ENCODE data around the gene F11R.
"Not testable (repeated sequence)": the region's sequence is repeated elsewhere in the genome, so short reads cannot be mapped to it uniquely, and the experiment has no call there.

F11R gene

GRCh38 chr1:160956966-160957365 lies 64.0 kb downstream of the F11R start:
- no peak for DNase-seq

DNA sequence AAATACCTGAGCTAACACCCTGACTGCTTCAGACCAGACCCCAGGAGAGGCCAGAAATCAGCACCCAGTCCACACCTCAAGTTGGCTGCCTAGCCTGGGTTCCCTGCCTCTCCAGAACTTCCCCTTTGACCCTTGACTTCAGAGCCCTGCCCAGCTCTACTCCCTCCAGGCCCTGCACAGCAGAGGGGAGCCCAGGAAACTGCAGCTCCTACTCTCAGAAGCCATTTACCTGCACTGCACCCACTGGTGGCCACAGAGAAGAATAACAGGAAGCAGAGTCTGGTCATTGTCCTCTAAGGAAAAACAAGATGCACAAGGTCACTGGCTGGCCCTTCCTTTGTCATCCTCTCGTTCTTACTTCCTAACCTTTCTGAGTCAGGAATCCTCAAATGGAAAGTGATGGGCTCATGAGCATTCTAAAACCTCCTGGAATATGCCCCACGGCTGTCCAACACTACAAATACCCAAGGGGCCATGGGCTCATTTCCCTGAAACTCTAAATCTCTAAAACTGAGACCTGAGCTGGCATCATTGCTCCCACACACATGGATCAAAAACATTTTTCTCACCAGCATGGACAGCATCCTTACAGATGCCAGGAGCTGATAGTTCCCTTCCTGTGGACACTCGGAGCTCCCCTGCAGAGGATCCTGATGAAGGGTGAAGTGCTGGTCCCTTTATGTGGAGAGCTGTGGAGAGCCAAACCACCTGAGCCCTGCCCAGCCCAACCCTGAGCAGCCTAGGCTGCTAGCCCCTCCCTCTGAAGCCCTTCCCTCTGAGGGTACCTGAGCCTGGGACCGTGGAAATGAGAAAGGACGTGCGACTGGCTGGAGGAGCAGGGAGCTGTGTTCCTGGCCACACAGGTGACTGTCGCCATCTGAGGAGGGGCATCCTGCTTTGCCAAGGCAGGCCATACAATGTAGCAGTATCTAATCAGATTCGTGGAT lies 66.5 kb downstream of the F11R start, which contains the start of gene ITLN2:
Gene ITLN2 (minus strand): TSS at position 652 of the 947 bp plus-strand sequence. CDS start 68 bp downstream, at position 584.
- no peak for DNase-seq

GRCh38 chr1:160953030-160953429 lies 67.9 kb downstream of the F11R start:
- no peak for DNase-seq

GRCh38 chr1:160952129-160952510 lies 68.8 kb downstream of the F11R start:
- DNase-seq = no peak

- DNase-seq = no peak
These were observed 69.4 kb downstream of the F11R start for GRCh38 chr1:160951443-160952128.

- no peak for DNase-seq
These were observed 70.3 kb downstream of the F11R start for GRCh38 chr1:160950657-160951056.

DNA sequence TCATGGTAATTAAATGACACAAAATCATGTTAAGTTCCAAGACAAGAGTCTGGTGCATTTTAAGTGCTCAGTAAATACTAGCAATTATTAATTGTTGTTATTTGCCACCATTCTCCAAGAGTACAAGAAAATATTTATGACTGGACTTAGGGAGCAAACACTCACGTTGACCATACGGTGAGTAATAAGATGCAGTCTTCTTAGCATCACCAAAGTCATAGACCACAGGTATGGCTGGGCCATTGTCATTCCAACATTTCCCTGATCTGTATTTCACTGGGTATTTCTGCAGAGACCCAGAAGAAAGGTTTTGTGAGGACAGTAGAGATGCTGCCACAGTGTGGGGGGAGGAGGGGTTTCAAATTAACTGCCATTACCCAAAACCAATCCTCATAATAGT lies 71.1 kb downstream of the F11R start:
- no peak for DNase-seq

DNA sequence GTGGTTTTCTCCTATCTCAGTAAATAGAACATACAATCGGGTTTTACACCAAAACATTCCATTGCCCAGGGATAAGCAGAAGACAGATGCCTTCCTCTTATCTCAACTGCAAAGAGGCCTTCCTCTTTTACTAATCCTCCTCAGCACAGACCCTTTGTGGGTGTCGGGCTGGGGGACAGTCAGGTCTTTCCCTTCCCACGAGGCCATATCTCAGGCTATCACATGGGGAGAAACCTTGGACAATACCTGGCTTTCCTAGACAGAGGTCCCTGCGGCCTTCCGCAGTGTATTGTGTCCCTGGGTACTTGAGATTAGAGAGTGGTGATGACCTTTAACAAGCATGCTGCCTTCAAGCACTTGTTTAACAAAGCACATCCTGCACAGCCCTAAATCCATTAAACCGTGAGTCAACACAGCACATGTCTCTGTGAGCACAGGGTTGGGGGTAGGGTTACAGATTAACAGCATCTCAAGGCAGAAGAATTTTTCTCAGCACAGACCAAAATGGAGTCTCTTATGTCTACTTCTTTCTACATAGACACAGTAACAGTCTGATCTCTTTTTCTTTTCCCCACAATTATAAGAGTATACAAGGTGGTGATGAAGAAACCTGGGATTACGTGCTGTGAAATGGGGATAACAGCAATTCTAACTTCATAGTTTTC lies 71.6 kb downstream of the F11R start:
- not testable (repeated sequence) for DNase-seq

- not testable (repeated sequence) for DNase-seq
These were observed 73.7 kb downstream of the F11R start for GRCh38 chr1:160947174-160947759.

GRCh38 chr1:160945881-160946280 lies 75.1 kb downstream of the F11R start:
- not testable (repeated sequence) for DNase-seq
